ENCODE measurements around the gene KRT74.

Gene KRT74

GRCh38 chr12:52515927-52516831, 57.5 kb downstream of the KRT74 start:
- ChIA-PET POLR2A (interaction anchor here (0.6 kb wide), 1 partner anchor 465 kb away, joined by 3 read pairs; no protein-coding TSS in a partner anchor), CTCF (interaction anchor here (0.9 to 1.8 kb wide), 2 partner anchors 10 to 14 kb away, joined by 4 to 6 read pairs; no protein-coding TSS in a partner anchor)
- no peak for DNase-seq (ENCODE audit: extremely low spot score)
- TF ChIP-seq CTCF (IDR thresholded peaks at IDR 0.05; ENCODE audit: control extremely low read depth, extremely low read depth, low read depth, missing control alignments) = no peak

Measured in GM10248 (cell line).